H9 (cell line): Measurements from ENCODE around the gene P2RX2. TPM values are rescaled to one million over a fixed set of nuclear protein-coding genes. Genes with fewer than 3 reads are reported as not detected.

Experiments used
- DNase-seq: peaks from one replicate; pipeline ENCODE4 v3.0.0-alpha.2; 2017
- H2AFZ ChIP-seq: one replicate; pipeline ENCODE4 v1.6.1; 2013; ENCODE audit warnings: mild to moderate bottlenecking, low read length, control low read depth, moderate library complexity
- H2AK5ac ChIP-seq: 2 replicates; pipeline ENCODE4 v1.6.1; 2013; ENCODE audit warnings: low read length, control low read depth, mixed read lengths; ENCODE audit not compliant: insufficient read length
- H2BK120ac ChIP-seq: one replicate; pipeline ENCODE4 v1.6.1; 2013; ENCODE audit warnings: low read depth, mild to moderate bottlenecking, low read length, control low read depth, inconsistent platforms; ENCODE audit not compliant: poor library complexity, severe bottlenecking
- H2BK12ac ChIP-seq: 2 replicates; pipeline ENCODE4 v1.6.1; 2013; ENCODE audit warnings: low read length, control low read depth, mixed read lengths, low read depth; ENCODE audit not compliant: insufficient read length
- H2BK15ac ChIP-seq: 2 replicates; pipeline ENCODE4 v1.6.1; 2013; ENCODE audit warnings: low read depth, low read length, control low read depth
- H2BK20ac ChIP-seq: one replicate; pipeline ENCODE4 v1.6.1; 2013; ENCODE audit warnings: low read depth, mild to moderate bottlenecking, low read length, control low read depth, inconsistent platforms; ENCODE audit not compliant: poor library complexity, severe bottlenecking
- H2BK5ac ChIP-seq: 2 replicates; pipeline ENCODE4 v1.6.1; 2013; ENCODE audit warnings: low read length, control low read depth, mixed read lengths; ENCODE audit not compliant: insufficient read length
- H3K14ac ChIP-seq: 2 replicates; pipeline ENCODE4 v1.6.1; 2013; ENCODE audit warnings: low read length, control low read depth; ENCODE audit not compliant: insufficient read depth
- H3K18ac ChIP-seq: 2 replicates; pipeline ENCODE4 v1.6.1; 2013; ENCODE audit warnings: low read depth, mild to moderate bottlenecking, mixed read lengths, low read length, control low read depth; ENCODE audit not compliant: insufficient read length
- H3K23ac ChIP-seq: 2 replicates; pipeline ENCODE4 v1.6.1; 2013; ENCODE audit warnings: low read length, control low read depth, mixed read lengths, low read depth; ENCODE audit not compliant: insufficient read length
- H3K23me2 ChIP-seq: 2 replicates; pipeline ENCODE4 v1.6.1; 2013; ENCODE audit warnings: low read depth, mild to moderate bottlenecking, mixed read lengths, low read length, control low read depth; ENCODE audit not compliant: insufficient read length, poor library complexity, severe bottlenecking
- H3K27ac ChIP-seq: 2 replicates; pipeline ENCODE4 v1.5.1; 2013; ENCODE audit warnings: low read length, control low read depth, mixed read lengths, low read depth; ENCODE audit not compliant: insufficient read length
- H3K27me3 ChIP-seq: 2 replicates; pipeline ENCODE4 v1.6.1; 2013; ENCODE audit warnings: low read length, control low read depth, inconsistent platforms; ENCODE audit not compliant: insufficient read depth
- H3K4ac ChIP-seq: 2 replicates; pipeline ENCODE4 v1.6.1; 2013; ENCODE audit warnings: low read depth, mild to moderate bottlenecking, control low read depth, inconsistent platforms, low read length, moderate library complexity
- H3K4me1 ChIP-seq: 2 replicates; pipeline ENCODE4 v1.6.1; 2013; ENCODE audit warnings: low read length, control low read depth, inconsistent platforms; ENCODE audit not compliant: insufficient read depth
- H3K4me2 ChIP-seq: 2 replicates; pipeline ENCODE4 v1.6.1; 2013; ENCODE audit warnings: low read length, control low read depth, mixed read lengths; ENCODE audit not compliant: insufficient read length, insufficient read depth
- H3K56ac ChIP-seq: 2 replicates; pipeline ENCODE4 v1.6.1; 2013; ENCODE audit warnings: low read depth, mild to moderate bottlenecking, mixed read lengths, low read length, control low read depth; ENCODE audit not compliant: insufficient read length
- H3K79me1 ChIP-seq: 2 replicates; pipeline ENCODE4 v1.6.1; 2013; ENCODE audit warnings: low read depth, mild to moderate bottlenecking, moderate library complexity, low read length, control low read depth, inconsistent platforms; ENCODE audit not compliant: insufficient read depth, poor library complexity, severe bottlenecking
- H3K79me2 ChIP-seq: 2 replicates; pipeline ENCODE4 v1.6.1; 2013; ENCODE audit warnings: low read length, control low read depth, inconsistent platforms; ENCODE audit not compliant: insufficient read depth
- H3K9ac ChIP-seq: 2 replicates; pipeline ENCODE4 v1.6.1; 2013; ENCODE audit warnings: low read length, control low read depth, mixed read lengths; ENCODE audit not compliant: insufficient read length; ENCODE audit errors: extremely low read depth
- H3K9me3 ChIP-seq: one replicate; pipeline ENCODE4 v1.6.1; 2013; ENCODE audit warnings: low read depth, low read length, inconsistent platforms; ENCODE audit not compliant: control insufficient read depth
- H3T11ph ChIP-seq: one replicate; pipeline ENCODE4 v1.6.1; 2013; ENCODE audit warnings: mild to moderate bottlenecking, low read length, control low read depth, inconsistent platforms
- H4K20me1 ChIP-seq: one replicate; pipeline ENCODE4 v1.6.1; 2013; ENCODE audit not compliant: control insufficient read depth, insufficient read length, insufficient read depth
- H4K5ac ChIP-seq: 2 replicates; pipeline ENCODE4 v1.6.1; 2013; ENCODE audit warnings: low read depth, mild to moderate bottlenecking, mixed read lengths, low read length, control low read depth; ENCODE audit not compliant: insufficient read length
- H4K8ac ChIP-seq: replicated peaks from 2 replicates; pipeline ENCODE4 v1.6.1; 2013; ENCODE audit warnings: low read length, control low read depth, mixed read lengths, low read depth; ENCODE audit not compliant: insufficient read length
- H4K91ac ChIP-seq: 2 replicates; pipeline ENCODE4 v1.6.1; 2013; ENCODE audit warnings: low read depth, mild to moderate bottlenecking, moderate library complexity, mixed read lengths, low read length, control low read depth; ENCODE audit not compliant: insufficient read length
- H3K27ac Mint-ChIP-seq, 3 experiments: 2 replicates in 2 of 3; 3 replicates in 1 of 3; pipeline ENCODE4 v1.8.0; 2020 to 2021; ENCODE audit warnings: mixed read lengths in 3 of 3, mild to moderate bottlenecking in 1 of 3, moderate library complexity in 1 of 3
- H3K27me3 Mint-ChIP-seq: 2 replicates; pipeline ENCODE4 v1.8.0; 2021; ENCODE audit warnings: low read depth, mild to moderate bottlenecking, moderate library complexity, mixed read lengths
- H3K36me3 Mint-ChIP-seq, 3 experiments: 2 replicates in 2 of 3; 3 replicates in 1 of 3; pipeline ENCODE4 v1.8.0; 2020 to 2021; ENCODE audit warnings: low read depth in 3 of 3, mixed read lengths in 3 of 3; ENCODE audit not compliant: insufficient read depth in 1 of 3
- H3K4me1 Mint-ChIP-seq, 2 experiments: 2 replicates each; pipeline ENCODE4 v1.8.0; 2020; ENCODE audit warnings: mixed read lengths in 2 of 2
- H3K4me3 Mint-ChIP-seq, 2 experiments: 2 replicates in 1 of 2; 3 replicates in 1 of 2; pipeline ENCODE4 v1.8.0; 2020 to 2021; ENCODE audit warnings: mild to moderate bottlenecking in 2 of 2, mixed read lengths in 2 of 2, moderate library complexity in 1 of 2
- H3K9me3 Mint-ChIP-seq, 2 experiments: 2 replicates in 1 of 2; 3 replicates in 1 of 2; pipeline ENCODE4 v1.8.0; 2020; ENCODE audit warnings: mild to moderate bottlenecking in 2 of 2, mixed read lengths in 2 of 2, moderate library complexity in 1 of 2
- CTCF ChIP-seq: fragments of 200-600 bp; sonication (generic); conservative IDR thresholded peaks from 3 replicates; pipeline ENCODE4 v1.8.0; 2021; ENCODE audit warnings: antibody characterized with exemption, mild to moderate bottlenecking
- WGBS: extraction: QIAGEN DNeasy Blood & Tissue Kit; methylation state at CpG from one replicate; pipeline ENCODE4 v1.1.7; 2013; ENCODE audit warnings: missing lambda C conversion rate, low lambda C conversion rate, mixed read lengths; ENCODE audit not compliant: insufficient read length; ENCODE audit errors: extremely low coverage; 5-methylcytosine and 5-hydroxymethylcytosine counted together
- total RNA-seq: library from RNA; stranded (reverse); gene quantifications from 2 replicates; pipeline ENCODE4 v1.2.1, GENCODE V29; 2021

P2RX2 gene
- total RNA-seq, 1 experiment from 2014 or later = 1.8 TPM

- H3K4me3 Mint-ChIP-seq = no peak overlapping the region; a peak in 1 of 5 replicates
- no peak for DNase-seq
- Histone ChIP-seq H4K5ac (no peak overlapping the region), H3K4me1 (no peaks in the 10 kb centered on the region), H3K56ac (no peak overlapping the region), H2BK12ac (no peak overlapping the region), H3K27me3 (no peaks in the 10 kb centered on the region), H2AK5ac (no peak overlapping the region), H2BK120ac (no peak overlapping the region), H3K79me1 (no peaks in the 10 kb centered on the region), H4K20me1 (no peaks in the 10 kb centered on the region), H4K91ac (no peak overlapping the region), H3K18ac (no peak overlapping the region), H2BK5ac (no peak overlapping the region), H3K14ac (no peak overlapping the region), H3K9ac (no peak overlapping the region), H3K4me2 (no peak overlapping the region), H2BK20ac (no peak overlapping the region), H2AFZ (no peak overlapping the region), H3K79me2 (no peaks in the 10 kb centered on the region; the same call in 1 of the 2 replicates), H3K23ac (no peak overlapping the region), H4K8ac (no peak overlapping the region), H3K9me3 (no peaks in the 10 kb centered on the region), H3K27ac (no peak overlapping the region), H3K4ac (no peak overlapping the region), H3K23me2 (no peaks in the 10 kb centered on the region), H2BK15ac (no peak overlapping the region), H3T11ph (no peak overlapping the region)
- no peak overlapping the region; a peak in 2 of 7 replicates for H3K27ac Mint-ChIP-seq
- H3K9me3 Mint-ChIP-seq = no peaks in the 10 kb centered on the region
- WGBS = no CpG with 5 or more reads among the region's 9 CpGs
- peaks cover 23 to 91% (median 76%) of the 10 kb centered on the region in 3 experiments for H3K36me3 Mint-ChIP-seq
- H3K4me1 Mint-ChIP-seq = no peaks in the 10 kb centered on the region
- no peaks in the 10 kb centered on the region for H3K27me3 Mint-ChIP-seq
- TF ChIP-seq CTCF = no peak
These were observed 33.0 kb downstream of the P2RX2 start for GRCh38 chr12:132651444-132652100.
